Mammary epithelial cell (primary cell): ENCODE measurements around the gene LIX1.

Experiments
- CTCF ChIP-seq, 2 donors: IDR thresholded peaks in 1 of 2; conservative IDR thresholded peaks in 1 of 2; 2 replicates each; pipeline ENCODE4 v1.5.1; 2011 to 2012; ENCODE audit warnings: inconsistent platforms in 2 of 2, low read length in 2 of 2, mild to moderate bottlenecking in 2 of 2, control low read depth in 1 of 2, low read depth in 1 of 2; ENCODE audit not compliant: insufficient read depth in 1 of 2; ENCODE audit errors: extremely low read depth in 1 of 2
- EZH2 ChIP-seq: IDR thresholded peaks from 2 replicates; pipeline ENCODE4 v1.6.1; 2012; ENCODE audit warnings: low read length, inconsistent platforms, borderline replicate concordance

GRCh38 chr5:97063251-97063650 lies 79.2 kb downstream of the LIX1 start:
- TF ChIP-seq CTCF (conservative IDR thresholded peaks at IDR 0.05 in 1 of 2, IDR thresholded peaks at IDR 0.05 in 1 of 2; ENCODE audit: extremely low read depth in 1 of 2, insufficient read depth in 1 of 2, low read depth in 1 of 2, low read length in 2 of 2) (no peak), EZH2 (no peak)
